Ishikawa (cell line): ENCODE data around the gene LEFTY2.

ENCODE experiments used
- CEBPB ChIP-seq: IDR thresholded peaks from 2 replicates; pipeline ENCODE4 v1.6.1; 2012
- CREB1 ChIP-seq: IDR thresholded peaks from 2 replicates; pipeline ENCODE4 v1.6.1; 2012; ENCODE audit warnings: low read depth
- EGR1 ChIP-seq: IDR thresholded peaks from 2 replicates; pipeline ENCODE4 v1.6.1; 2012
- EP300 ChIP-seq: IDR thresholded peaks from 2 replicates; pipeline ENCODE4 v1.6.1; 2012; ENCODE audit warnings: borderline replicate concordance
- FOXM1 ChIP-seq: IDR thresholded peaks from 2 replicates; pipeline ENCODE4 v1.6.1; 2012; ENCODE audit warnings: low read depth, borderline replicate concordance
- TAF1 ChIP-seq: IDR thresholded peaks from 2 replicates; pipeline ENCODE4 v1.6.1; 2012; ENCODE audit warnings: low read depth, mild to moderate bottlenecking
- TCF12 ChIP-seq: IDR thresholded peaks from 2 replicates; pipeline ENCODE4 v1.6.1; 2012; ENCODE audit warnings: low read depth
- TEAD4 ChIP-seq: IDR thresholded peaks from 2 replicates; pipeline ENCODE4 v1.6.1; 2012
- YY1 ChIP-seq: IDR thresholded peaks from 2 replicates; pipeline ENCODE4 v1.6.1; 2012; ENCODE audit warnings: low read depth
- ZBTB7A ChIP-seq: IDR thresholded peaks from 2 replicates; pipeline ENCODE4 v1.6.1; 2012; ENCODE audit warnings: low read depth
- TF ChIP-seq, protein P1 (sequence below): IDR thresholded peaks from 2 replicates; pipeline ENCODE4 v1.6.1; 2012
- TF ChIP-seq, protein P2 (sequence below): IDR thresholded peaks from 2 replicates; pipeline ENCODE4 v1.6.1; 2012; ENCODE audit warnings: low read depth, mild to moderate bottlenecking
- TF ChIP-seq, protein P3 (sequence below): IDR thresholded peaks from 2 replicates; pipeline ENCODE4 v1.6.1; 2012

Gene LEFTY2

DNA sequence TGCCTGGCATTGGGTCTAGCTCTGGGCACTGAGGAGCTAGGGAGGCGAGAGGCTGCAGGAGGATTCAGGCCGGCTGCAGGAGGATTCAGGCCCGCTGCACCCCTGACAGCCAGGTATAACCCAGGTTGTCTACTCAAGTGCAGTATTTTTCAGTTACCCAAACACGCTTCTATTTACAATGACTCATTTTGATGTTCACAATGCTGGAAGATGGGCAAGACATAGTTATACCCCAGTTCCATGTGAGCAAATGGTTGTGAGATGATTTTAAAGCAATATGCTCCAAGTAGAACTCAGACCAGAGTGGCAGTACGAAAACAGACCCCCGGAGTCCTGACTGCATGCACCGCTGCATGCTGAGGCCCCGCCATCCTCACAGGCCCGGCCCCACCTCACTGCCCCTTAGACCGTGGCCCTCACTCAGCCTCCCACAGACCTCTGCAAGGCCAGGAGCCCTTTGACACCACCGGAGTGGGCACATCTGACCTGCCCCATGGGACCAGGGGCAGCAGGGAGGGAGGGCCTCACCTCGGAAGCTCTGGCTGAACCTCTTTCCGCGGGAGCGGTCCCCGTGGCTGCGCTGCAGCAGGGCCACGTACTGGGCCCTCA lies 52.6 kb downstream of the LEFTY2 start:
- no peak for TF ChIP-seq TAF1
- no peak for TF ChIP-seq EP300
- TF ChIP-seq, protein P1, sequence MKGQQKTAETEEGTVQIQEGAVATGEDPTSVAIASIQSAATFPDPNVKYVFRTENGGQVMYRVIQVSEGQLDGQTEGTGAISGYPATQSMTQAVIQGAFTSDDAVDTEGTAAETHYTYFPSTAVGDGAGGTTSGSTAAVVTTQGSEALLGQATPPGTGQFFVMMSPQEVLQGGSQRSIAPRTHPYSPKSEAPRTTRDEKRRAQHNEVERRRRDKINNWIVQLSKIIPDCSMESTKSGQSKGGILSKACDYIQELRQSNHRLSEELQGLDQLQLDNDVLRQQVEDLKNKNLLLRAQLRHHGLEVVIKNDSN: no peak
- no peak for TF ChIP-seq CREB1
- TF ChIP-seq FOXM1: no peak
- TF ChIP-seq EGR1: no peak
- no peak for TF ChIP-seq CEBPB
- no peak for TF ChIP-seq YY1
- TF ChIP-seq, protein P2, sequence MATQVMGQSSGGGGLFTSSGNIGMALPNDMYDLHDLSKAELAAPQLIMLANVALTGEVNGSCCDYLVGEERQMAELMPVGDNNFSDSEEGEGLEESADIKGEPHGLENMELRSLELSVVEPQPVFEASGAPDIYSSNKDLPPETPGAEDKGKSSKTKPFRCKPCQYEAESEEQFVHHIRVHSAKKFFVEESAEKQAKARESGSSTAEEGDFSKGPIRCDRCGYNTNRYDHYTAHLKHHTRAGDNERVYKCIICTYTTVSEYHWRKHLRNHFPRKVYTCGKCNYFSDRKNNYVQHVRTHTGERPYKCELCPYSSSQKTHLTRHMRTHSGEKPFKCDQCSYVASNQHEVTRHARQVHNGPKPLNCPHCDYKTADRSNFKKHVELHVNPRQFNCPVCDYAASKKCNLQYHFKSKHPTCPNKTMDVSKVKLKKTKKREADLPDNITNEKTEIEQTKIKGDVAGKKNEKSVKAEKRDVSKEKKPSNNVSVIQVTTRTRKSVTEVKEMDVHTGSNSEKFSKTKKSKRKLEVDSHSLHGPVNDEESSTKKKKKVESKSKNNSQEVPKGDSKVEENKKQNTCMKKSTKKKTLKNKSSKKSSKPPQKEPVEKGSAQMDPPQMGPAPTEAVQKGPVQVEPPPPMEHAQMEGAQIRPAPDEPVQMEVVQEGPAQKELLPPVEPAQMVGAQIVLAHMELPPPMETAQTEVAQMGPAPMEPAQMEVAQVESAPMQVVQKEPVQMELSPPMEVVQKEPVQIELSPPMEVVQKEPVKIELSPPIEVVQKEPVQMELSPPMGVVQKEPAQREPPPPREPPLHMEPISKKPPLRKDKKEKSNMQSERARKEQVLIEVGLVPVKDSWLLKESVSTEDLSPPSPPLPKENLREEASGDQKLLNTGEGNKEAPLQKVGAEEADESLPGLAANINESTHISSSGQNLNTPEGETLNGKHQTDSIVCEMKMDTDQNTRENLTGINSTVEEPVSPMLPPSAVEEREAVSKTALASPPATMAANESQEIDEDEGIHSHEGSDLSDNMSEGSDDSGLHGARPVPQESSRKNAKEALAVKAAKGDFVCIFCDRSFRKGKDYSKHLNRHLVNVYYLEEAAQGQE: no peak

DNA sequence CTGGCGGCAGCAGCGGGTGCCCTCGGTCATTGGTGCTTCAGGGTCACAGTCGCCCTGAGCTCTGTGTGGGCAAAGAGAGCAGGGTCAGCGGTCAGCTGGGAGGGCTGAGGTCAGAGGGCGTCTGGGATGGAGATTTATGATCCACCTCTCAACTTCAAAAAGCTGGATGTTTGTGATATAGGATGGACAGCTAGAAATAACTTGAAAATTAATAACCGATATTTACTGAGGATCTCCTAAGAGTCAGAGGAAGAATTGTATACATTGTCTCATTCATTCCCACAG lies 54.0 kb downstream of the LEFTY2 start:
- TF ChIP-seq, protein P3, sequence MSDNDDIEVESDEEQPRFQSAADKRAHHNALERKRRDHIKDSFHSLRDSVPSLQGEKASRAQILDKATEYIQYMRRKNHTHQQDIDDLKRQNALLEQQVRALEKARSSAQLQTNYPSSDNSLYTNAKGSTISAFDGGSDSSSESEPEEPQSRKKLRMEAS: no peak
- TF ChIP-seq ZBTB7A (no peak), YY1 (no peak), FOXM1 (no peak), TEAD4 (no peak), TCF12 (no peak)
